ENCODE data around the gene CFAP65.

DNA sequence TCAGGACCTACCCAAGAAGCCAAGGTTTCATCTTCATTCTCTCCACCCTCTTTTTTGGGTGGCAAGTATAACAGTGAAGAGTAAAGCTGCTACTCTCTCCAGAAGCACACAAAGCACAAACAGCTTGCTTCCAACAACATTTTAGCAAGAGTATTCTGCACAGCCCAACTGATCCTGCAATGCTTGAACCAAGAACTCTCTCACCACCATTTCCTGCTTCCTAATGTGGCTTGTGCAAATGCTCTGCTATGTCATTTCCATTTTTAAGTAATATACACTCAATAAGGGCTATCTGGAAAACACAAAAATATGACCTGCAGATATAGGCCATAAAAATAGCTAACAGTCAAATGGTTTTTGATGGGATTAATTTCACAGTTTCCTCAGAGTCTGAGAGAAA, 43.5 kb upstream of the CFAP65 start:
- TF ChIP-seq, protein P1, sequence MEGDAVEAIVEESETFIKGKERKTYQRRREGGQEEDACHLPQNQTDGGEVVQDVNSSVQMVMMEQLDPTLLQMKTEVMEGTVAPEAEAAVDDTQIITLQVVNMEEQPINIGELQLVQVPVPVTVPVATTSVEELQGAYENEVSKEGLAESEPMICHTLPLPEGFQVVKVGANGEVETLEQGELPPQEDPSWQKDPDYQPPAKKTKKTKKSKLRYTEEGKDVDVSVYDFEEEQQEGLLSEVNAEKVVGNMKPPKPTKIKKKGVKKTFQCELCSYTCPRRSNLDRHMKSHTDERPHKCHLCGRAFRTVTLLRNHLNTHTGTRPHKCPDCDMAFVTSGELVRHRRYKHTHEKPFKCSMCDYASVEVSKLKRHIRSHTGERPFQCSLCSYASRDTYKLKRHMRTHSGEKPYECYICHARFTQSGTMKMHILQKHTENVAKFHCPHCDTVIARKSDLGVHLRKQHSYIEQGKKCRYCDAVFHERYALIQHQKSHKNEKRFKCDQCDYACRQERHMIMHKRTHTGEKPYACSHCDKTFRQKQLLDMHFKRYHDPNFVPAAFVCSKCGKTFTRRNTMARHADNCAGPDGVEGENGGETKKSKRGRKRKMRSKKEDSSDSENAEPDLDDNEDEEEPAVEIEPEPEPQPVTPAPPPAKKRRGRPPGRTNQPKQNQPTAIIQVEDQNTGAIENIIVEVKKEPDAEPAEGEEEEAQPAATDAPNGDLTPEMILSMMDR (IDR thresholded peaks at IDR 0.05; ENCODE audit: low read depth, low read length, poor library complexity, severe bottlenecking): no peak
- TF ChIP-seq EZH2phosphoT487 (IDR thresholded peaks at IDR 0.05; ENCODE audit: borderline replicate concordance, low read length): no peak
